ENCODE data around the gene HYAL3. TPM values are rescaled to one million over a fixed set of nuclear protein-coding genes. Genes with fewer than 3 reads are reported as not detected.
A peak's percentile ranks its signal among the peaks of the same experiment; 100 is the strongest.

Gene HYAL3
- total and polyA plus RNA-seq, 2 of the 13 experiments (the other 11 are each of a cell fraction or from before 2014, with no cell fraction given) = 5.5 to 10.4 TPM

DNA sequence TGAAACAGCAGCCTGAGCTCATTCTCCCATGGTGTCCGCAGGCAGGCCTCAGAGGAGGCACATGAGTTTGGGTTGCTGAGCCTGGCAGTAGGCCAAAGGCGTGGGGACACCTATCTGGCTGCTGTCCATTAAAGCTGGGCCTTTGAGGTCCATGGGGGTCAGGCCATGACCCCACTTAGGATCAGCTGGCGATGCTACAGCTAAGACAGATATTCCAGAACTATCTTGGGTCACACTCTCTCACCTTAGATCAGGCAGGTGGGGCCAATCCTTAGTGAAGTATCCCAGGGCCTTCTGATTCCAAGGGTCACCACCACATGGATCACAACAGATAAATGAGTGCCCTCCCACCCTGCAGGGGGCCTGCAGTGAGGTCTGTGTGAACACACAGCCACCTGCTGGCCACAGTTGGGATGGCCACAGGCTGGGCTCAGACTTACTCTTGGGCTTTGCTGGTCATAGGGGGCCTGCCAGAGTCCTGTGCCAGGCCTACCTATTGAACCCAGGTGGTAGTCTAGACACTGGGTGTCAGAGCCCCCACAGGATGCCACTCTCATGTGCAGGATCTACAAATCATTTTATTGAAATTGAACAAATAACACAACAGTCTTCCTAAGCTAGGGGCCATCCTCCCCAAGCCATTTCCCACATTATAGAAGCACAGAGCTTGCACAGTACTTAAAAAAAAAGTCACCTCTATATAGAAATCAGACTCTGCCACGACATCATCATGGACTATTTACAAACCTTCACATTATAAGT lies 25.3 kb upstream of the HYAL3 start (continued):
- TF ChIP-seq, protein P1, sequence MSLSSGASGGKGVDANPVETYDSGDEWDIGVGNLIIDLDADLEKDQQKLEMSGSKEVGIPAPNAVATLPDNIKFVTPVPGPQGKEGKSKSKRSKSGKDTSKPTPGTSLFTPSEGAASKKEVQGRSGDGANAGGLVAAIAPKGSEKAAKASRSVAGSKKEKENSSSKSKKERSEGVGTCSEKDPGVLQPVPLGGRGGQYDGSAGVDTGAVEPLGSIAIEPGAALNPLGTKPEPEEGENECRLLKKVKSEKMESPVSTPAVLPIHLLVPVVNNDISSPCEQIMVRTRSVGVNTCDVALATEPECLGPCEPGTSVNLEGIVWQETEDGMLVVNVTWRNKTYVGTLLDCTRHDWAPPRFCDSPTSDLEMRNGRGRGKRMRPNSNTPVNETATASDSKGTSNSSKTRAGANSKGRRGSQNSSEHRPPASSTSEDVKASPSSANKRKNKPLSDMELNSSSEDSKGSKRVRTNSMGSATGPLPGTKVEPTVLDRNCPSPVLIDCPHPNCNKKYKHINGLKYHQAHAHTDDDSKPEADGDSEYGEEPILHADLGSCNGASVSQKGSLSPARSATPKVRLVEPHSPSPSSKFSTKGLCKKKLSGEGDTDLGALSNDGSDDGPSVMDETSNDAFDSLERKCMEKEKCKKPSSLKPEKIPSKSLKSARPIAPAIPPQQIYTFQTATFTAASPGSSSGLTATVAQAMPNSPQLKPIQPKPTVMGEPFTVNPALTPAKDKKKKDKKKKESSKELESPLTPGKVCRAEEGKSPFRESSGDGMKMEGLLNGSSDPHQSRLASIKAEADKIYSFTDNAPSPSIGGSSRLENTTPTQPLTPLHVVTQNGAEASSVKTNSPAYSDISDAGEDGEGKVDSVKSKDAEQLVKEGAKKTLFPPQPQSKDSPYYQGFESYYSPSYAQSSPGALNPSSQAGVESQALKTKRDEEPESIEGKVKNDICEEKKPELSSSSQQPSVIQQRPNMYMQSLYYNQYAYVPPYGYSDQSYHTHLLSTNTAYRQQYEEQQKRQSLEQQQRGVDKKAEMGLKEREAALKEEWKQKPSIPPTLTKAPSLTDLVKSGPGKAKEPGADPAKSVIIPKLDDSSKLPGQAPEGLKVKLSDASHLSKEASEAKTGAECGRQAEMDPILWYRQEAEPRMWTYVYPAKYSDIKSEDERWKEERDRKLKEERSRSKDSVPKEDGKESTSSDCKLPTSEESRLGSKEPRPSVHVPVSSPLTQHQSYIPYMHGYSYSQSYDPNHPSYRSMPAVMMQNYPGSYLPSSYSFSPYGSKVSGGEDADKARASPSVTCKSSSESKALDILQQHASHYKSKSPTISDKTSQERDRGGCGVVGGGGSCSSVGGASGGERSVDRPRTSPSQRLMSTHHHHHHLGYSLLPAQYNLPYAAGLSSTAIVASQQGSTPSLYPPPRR (CRISPR knock-in tag; IDR thresholded peaks at IDR 0.05; ENCODE audit: borderline replicate concordance) = peak; percentile 41; the same call in 1 of the 2 replicates
- TF ChIP-seq SIN3A (IDR thresholded peaks at IDR 0.05; ENCODE audit: borderline replicate concordance, low read depth, low read length) (no peak), POLR2AphosphoS5 (IDR thresholded peaks at IDR 0.05; ENCODE audit: low read depth, low read length) (no peak), KDM6A (CRISPR knock-in tag; IDR thresholded peaks at IDR 0.05; ENCODE audit: low read depth) (no peak), ZNF558 (CRISPR knock-in tag; IDR thresholded peaks at IDR 0.05; ENCODE audit: borderline replicate concordance) (no peak), GFI1 (CRISPR knock-in tag; IDR thresholded peaks at IDR 0.05; ENCODE audit: borderline replicate concordance) (no peak), IKZF4 (CRISPR knock-in tag; IDR thresholded peaks at IDR 0.05; ENCODE audit: borderline replicate concordance, low read depth, not compliant biosample characterization) (no peak), SMAD1 (CRISPR knock-in tag; IDR thresholded peaks at IDR 0.05; ENCODE audit: borderline replicate concordance, low read depth) (no peak), NFYC (CRISPR knock-in tag; IDR thresholded peaks at IDR 0.05) (no peak), YEATS2 (CRISPR knock-in tag; IDR thresholded peaks at IDR 0.05; ENCODE audit: borderline replicate concordance) (0 out of 2 replicates have a peak, but pooled peaks have one; percentile 19), NKX3-1 (CRISPR knock-in tag; IDR thresholded peaks at IDR 0.05) (no peak), PAX8 (CRISPR knock-in tag; IDR thresholded peaks at IDR 0.05; ENCODE audit: borderline replicate concordance) (no peak), PCBP2 (optimal IDR thresholded peaks at IDR 0.05; ENCODE audit: low read depth, low read length, poor library complexity, severe bottlenecking) (no peak), NFKB2 (CRISPR knock-in tag; IDR thresholded peaks at IDR 0.05; ENCODE audit: borderline replicate concordance) (peak; percentile 53; the same call in 1 of the 2 replicates), DR1 (CRISPR knock-in tag; IDR thresholded peaks at IDR 0.05) (no peak), ATF1 (CRISPR knock-in tag; IDR thresholded peaks at IDR 0.05) (no peak), ZNF251 (CRISPR knock-in tag; IDR thresholded peaks at IDR 0.05) (no peak), MAZ (IDR thresholded peaks at IDR 0.05; ENCODE audit: borderline replicate concordance, low read depth, low read length) (peak; percentile 65; the same call in 1 of the 2 replicates), MAZ (CRISPR knock-in tag; IDR thresholded peaks at IDR 0.05; ENCODE audit: low read depth) (peak; percentile 70; the same call in 1 of the 2 replicates), ZNF235 (CRISPR knock-in tag; IDR thresholded peaks at IDR 0.05; ENCODE audit: borderline replicate concordance) (0 out of 2 replicates have a peak, but pooled peaks have one; percentile 34), BHLHE40 (IDR thresholded peaks at IDR 0.05; ENCODE audit: low read length) (no peak)
- TF ChIP-seq, protein P2, sequence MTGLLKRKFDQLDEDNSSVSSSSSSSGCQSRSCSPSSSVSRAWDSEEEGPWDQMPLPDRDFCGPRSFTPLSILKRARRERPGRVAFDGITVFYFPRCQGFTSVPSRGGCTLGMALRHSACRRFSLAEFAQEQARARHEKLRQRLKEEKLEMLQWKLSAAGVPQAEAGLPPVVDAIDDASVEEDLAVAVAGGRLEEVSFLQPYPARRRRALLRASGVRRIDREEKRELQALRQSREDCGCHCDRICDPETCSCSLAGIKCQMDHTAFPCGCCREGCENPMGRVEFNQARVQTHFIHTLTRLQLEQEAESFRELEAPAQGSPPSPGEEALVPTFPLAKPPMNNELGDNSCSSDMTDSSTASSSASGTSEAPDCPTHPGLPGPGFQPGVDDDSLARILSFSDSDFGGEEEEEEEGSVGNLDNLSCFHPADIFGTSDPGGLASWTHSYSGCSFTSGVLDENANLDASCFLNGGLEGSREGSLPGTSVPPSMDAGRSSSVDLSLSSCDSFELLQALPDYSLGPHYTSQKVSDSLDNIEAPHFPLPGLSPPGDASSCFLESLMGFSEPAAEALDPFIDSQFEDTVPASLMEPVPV (CRISPR knock-in tag; IDR thresholded peaks at IDR 0.05) = no peak
- TF ChIP-seq, protein P3, sequence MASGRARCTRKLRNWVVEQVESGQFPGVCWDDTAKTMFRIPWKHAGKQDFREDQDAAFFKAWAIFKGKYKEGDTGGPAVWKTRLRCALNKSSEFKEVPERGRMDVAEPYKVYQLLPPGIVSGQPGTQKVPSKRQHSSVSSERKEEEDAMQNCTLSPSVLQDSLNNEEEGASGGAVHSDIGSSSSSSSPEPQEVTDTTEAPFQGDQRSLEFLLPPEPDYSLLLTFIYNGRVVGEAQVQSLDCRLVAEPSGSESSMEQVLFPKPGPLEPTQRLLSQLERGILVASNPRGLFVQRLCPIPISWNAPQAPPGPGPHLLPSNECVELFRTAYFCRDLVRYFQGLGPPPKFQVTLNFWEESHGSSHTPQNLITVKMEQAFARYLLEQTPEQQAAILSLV (CRISPR knock-in tag; IDR thresholded peaks at IDR 0.05; ENCODE audit: borderline replicate concordance) = no peak
